Measurements from ENCODE around the gene PRDX3.
A peak's percentile ranks its signal among the peaks of the same experiment; 100 is the strongest.

PRDX3 gene

DNA sequence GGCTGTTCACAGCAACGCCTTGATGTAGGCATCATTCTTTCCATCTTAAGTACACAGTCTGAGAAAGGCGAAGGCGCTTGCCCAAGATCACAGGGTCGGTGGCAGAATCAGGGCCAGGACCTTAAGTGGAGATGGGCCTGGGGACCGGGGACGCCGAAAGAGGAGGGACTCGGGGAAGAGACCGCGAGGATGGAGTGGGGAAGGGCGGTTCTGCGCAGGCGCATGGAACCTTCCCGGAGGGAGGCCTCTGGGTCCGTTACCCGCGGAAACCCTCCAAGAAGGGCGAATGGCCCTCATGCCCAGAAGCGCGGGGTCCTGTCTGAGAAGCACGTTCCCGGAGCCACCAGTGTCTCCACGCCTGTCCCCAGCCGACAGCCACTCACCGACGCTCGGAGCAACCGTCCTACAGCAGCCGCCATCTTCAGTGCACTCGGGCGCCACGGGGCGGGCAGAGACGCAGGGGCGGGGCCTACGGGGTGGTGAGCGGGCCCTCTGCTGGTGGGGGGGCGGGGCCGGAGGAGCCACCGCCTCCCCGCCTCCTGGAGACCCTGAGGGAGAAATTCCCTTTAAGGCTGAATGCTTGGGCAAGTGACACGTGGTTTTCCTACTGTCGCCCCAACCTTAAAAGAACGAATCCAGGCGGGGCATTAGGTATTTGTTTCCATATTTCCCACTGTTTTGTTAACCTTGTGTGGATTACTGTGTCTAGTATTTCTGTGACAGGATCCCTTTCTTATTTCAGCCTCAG, at the start of gene PRDX3:
Gene PRDX3 (minus strand): TSS at position 441 of the 748 bp plus-strand sequence. CDS start 22 bp downstream, at position 419.
- H3K4me1 ChIP-seq (ENCODE audit: control insufficient read depth, insufficient read depth, low read length): peaks cover 3% of the 10 kb centered on the region
- peak within 1 kb of the TSS; percentile 82 for H3K9ac ChIP-seq (ENCODE audit: low read length)
- peak within 1 kb of the TSS; percentile 96 for H3K4me3 ChIP-seq (ENCODE audit: low read length)
- no peaks in the 10 kb centered on the region for H3K27me3 ChIP-seq (ENCODE audit: control insufficient read depth, insufficient read depth, low read length)
- peak within 1 kb of the TSS; percentile 96 for H3K27ac ChIP-seq (ENCODE audit: low read depth, low read length)
- no peaks in the 10 kb centered on the region for H3K36me3 ChIP-seq (ENCODE audit: control insufficient read depth, insufficient read depth, low read length)

DNA sequence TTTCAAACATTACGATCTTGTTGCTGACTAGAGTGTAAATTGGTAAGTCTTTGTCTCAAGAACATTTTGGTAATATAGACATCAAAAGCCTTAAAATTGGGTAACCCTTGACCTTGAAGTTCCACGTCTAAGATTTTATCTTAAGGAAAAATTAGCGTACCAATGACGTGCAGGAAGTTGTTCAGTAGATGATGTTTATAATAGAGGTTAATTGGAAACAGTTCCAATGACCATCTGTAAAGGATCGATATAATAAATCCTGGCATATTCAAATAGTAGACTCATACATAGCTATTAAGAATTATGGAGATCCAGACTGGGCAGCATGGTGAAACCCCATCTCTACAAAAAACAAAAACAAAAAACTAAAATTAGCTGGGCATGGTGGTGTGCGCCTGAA, 49.2 kb upstream of the PRDX3 start:
- H3K9ac ChIP-seq (ENCODE audit: low read length): no peak overlapping the region
- no peak overlapping the region for H3K27ac ChIP-seq (ENCODE audit: low read depth, low read length)
- peaks cover 6% of the 10 kb centered on the region for H3K4me1 ChIP-seq (ENCODE audit: control insufficient read depth, insufficient read depth, low read length)
- no peaks in the 10 kb centered on the region for H3K36me3 ChIP-seq (ENCODE audit: control insufficient read depth, insufficient read depth, low read length)
- H3K4me3 ChIP-seq (ENCODE audit: low read length): no peak overlapping the region
- no peaks in the 10 kb centered on the region for H3K27me3 ChIP-seq (ENCODE audit: control insufficient read depth, insufficient read depth, low read length)

DNA sequence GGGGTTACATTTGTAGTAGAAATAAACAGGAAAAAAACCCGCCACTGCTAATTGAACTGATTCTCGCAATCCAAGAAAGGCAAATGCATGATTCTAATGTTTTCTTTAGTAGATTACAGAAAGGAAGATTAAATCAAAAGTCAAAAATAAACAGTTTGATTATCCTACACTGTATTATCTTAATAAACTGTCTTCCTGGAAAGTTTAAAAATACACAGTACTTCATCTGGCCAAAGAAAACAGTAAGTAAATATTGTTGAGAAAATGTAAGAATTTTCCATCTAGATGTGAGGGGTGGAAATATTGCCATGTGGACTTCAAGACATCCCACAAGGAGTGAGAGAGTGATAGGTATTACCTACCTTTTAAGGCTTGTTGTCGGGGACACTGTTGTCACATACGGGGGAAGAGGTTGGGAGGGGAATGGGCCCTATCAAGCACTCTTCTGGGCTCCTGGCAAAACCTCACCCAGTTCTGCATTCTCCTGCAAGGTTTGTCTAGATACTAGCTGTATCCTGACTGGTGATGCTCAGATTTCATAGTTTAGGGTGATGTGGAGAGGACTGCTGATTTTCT, 46.6 kb upstream of the PRDX3 start:
- H3K36me3 ChIP-seq (ENCODE audit: control insufficient read depth, insufficient read depth, low read length): no peaks in the 10 kb centered on the region
- H3K27ac ChIP-seq (ENCODE audit: low read depth, low read length): no peak overlapping the region
- H3K4me3 ChIP-seq (ENCODE audit: low read length): no peak overlapping the region
- no peak overlapping the region for H3K9ac ChIP-seq (ENCODE audit: low read length)
- peaks cover 15% of the 10 kb centered on the region for H3K4me1 ChIP-seq (ENCODE audit: control insufficient read depth, insufficient read depth, low read length)
- H3K27me3 ChIP-seq (ENCODE audit: control insufficient read depth, insufficient read depth, low read length): no peaks in the 10 kb centered on the region

DNA sequence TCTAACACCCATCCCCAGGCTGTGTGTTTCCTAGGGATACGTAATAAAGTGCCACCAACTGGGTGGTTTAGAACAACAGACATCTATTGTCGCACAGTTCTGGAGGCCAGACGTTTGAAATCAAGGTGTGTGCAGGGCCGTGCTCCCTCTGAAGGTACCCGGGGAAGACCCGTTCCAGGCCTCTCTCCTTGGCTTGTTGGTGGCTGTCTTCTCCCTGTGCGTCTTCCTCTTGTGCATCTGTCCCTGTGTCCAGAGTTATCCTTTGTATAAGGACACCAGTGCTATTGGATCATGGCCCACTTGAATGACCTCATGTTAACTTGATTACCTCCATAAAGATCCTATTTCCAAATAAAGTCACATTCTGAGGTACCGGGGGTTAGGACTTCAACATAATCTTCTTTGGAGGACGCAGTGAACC, 44.4 kb upstream of the PRDX3 start:
- no peak overlapping the region for H3K9ac ChIP-seq (ENCODE audit: low read length)
- H3K27ac ChIP-seq (ENCODE audit: low read depth, low read length): peak overlapping the region; percentile 64

DNA sequence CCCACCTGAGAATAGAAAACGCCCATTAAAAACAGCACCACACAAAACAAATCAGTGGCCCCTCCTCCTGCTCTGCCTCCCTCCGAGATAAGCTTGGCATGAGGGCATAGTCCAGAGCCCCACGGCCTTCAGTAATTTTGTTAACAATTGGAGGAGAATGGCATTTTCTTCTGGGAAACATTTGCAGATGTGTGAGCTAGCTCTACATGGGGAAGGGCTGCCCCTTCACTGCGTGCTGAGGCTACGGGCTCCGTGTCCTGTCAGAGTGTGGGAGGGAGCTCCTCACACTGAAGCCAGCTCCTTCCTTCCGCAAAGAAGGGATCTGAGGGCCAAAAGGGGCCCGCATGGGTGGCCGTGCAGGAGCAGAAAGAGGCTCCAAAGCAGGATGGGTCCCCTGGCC, 43.9 kb upstream of the PRDX3 start:
- Histone ChIP-seq H3K27ac (ENCODE audit: low read depth, low read length) (peak overlapping the region; percentile 64), H3K4me3 (ENCODE audit: low read length) (peak overlapping the region; percentile 22), H3K36me3 (ENCODE audit: control insufficient read depth, insufficient read depth, low read length) (no peaks in the 10 kb centered on the region), H3K4me1 (ENCODE audit: control insufficient read depth, insufficient read depth, low read length) (peaks cover 15% of the 10 kb centered on the region), H3K27me3 (ENCODE audit: control insufficient read depth, insufficient read depth, low read length) (no peaks in the 10 kb centered on the region), H3K9ac (ENCODE audit: low read length) (no peak overlapping the region)

More for the DNA sequence above, 44.4 kb upstream of the PRDX3 start:
- Histone ChIP-seq H3K4me1 (ENCODE audit: control insufficient read depth, insufficient read depth, low read length) (peaks cover 15% of the 10 kb centered on the region), H3K36me3 (ENCODE audit: control insufficient read depth, insufficient read depth, low read length) (no peaks in the 10 kb centered on the region), H3K27me3 (ENCODE audit: control insufficient read depth, insufficient read depth, low read length) (no peaks in the 10 kb centered on the region), H3K4me3 (ENCODE audit: low read length) (peak overlapping the region; percentile 22)

DNA sequence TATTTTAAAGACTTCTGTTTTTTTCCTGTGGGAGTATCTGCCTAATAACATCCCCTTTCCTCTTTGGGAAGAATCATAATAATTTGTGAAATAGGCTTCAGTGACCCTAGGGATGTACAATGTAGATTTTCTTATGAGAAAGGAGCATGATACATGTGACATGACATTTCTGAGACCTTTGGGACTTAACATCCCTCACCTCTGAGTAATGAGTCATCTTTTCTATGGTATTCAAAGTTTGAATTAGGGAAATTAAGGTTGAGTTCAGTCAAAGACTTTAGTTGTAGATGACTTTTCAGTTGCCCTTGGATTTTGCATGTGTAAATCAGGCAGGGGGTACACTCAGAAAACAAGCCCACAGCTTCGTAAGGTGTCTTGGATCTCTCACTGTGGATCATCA, 43.1 kb upstream of the PRDX3 start:
- Histone ChIP-seq H3K36me3 (ENCODE audit: control insufficient read depth, insufficient read depth, low read length) (no peaks in the 10 kb centered on the region), H3K27me3 (ENCODE audit: control insufficient read depth, insufficient read depth, low read length) (no peaks in the 10 kb centered on the region), H3K27ac (ENCODE audit: low read depth, low read length) (no peak overlapping the region), H3K4me1 (ENCODE audit: control insufficient read depth, insufficient read depth, low read length) (peaks cover 19% of the 10 kb centered on the region), H3K9ac (ENCODE audit: low read length) (no peak overlapping the region), H3K4me3 (ENCODE audit: low read length) (no peak overlapping the region)

DNA sequence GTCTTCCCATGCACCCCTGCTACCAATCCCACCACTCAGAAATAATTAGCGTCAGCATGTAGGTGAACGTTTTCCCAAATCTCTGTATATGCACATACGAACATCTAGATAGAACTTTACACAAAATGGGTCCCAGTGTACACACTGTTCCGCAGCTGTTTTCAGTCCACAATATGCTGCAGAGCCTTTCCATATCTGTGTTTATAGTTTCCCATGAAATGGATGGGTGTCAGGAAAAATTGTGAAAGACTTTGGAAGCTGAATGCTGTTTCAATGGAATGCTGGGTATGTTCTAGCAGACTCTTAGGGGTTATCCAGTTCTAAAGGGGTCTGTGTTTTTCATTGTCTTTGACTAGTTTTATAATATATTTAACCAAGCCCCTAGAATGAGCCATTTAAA, 42.6 kb upstream of the PRDX3 start:
- Histone ChIP-seq H3K36me3 (ENCODE audit: control insufficient read depth, insufficient read depth, low read length) (no peaks in the 10 kb centered on the region), H3K4me3 (ENCODE audit: low read length) (no peak overlapping the region), H3K4me1 (ENCODE audit: control insufficient read depth, insufficient read depth, low read length) (peaks cover 19% of the 10 kb centered on the region), H3K9ac (ENCODE audit: low read length) (no peak overlapping the region), H3K27ac (ENCODE audit: low read depth, low read length) (no peak overlapping the region), H3K27me3 (ENCODE audit: control insufficient read depth, insufficient read depth, low read length) (no peaks in the 10 kb centered on the region)

DNA sequence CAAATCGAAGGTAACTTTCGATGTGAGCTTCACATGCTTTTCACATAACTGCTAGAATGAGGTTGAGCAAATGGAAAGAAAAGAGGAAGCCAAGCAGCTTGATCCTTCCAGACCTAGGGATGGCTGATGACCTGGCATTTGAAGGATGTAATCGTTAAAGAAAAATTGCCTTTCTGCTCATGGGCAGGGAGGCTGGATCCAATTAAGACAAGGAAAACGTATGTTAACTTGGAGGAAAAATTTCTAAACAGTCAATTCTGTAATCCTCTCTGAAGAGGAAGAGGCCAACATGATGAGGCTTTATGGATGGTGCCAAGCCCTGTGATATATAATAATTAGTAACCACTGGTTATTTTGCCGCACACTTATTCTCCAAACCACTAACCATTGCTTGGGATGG, 41.3 kb upstream of the PRDX3 start:
- H3K4me3 ChIP-seq (ENCODE audit: low read length): no peak overlapping the region
- H3K36me3 ChIP-seq (ENCODE audit: control insufficient read depth, insufficient read depth, low read length): no peaks in the 10 kb centered on the region
- H3K27me3 ChIP-seq (ENCODE audit: control insufficient read depth, insufficient read depth, low read length): no peaks in the 10 kb centered on the region
- H3K9ac ChIP-seq (ENCODE audit: low read length): no peak overlapping the region
- no peak overlapping the region for H3K27ac ChIP-seq (ENCODE audit: low read depth, low read length)
- H3K4me1 ChIP-seq (ENCODE audit: control insufficient read depth, insufficient read depth, low read length): peaks cover 19% of the 10 kb centered on the region

DNA sequence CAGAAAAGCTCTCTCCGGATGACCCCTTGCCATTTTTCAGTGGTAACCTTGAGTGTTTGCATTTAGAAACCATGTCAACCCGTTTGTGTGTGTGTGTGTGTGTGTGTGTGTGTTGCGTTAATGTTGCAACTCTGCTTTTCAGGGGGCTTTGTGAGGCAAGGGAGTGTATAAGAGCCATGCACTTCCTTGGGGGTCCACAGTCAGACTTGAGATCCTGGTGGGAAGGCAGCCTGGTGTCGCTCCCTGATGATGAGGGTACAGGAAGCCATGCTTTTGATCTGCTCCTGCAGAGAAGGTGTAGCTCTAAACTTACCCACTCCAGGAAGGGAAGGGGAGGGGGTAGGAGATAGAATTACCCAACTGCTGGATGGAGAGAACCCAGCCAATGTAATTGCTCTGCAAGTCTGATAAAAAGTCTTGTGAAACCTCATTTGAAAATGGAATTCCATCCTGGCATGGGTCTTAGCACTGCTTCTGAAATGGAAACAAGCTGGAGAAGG, 39.4 kb upstream of the PRDX3 start:
- Histone ChIP-seq H3K27me3 (ENCODE audit: control insufficient read depth, insufficient read depth, low read length) (no peaks in the 10 kb centered on the region), H3K27ac (ENCODE audit: low read depth, low read length) (no peak overlapping the region), H3K9ac (ENCODE audit: low read length) (no peak overlapping the region), H3K4me3 (ENCODE audit: low read length) (no peak overlapping the region), H3K36me3 (ENCODE audit: control insufficient read depth, insufficient read depth, low read length) (no peaks in the 10 kb centered on the region), H3K4me1 (ENCODE audit: control insufficient read depth, insufficient read depth, low read length) (peaks cover 16% of the 10 kb centered on the region)

DNA sequence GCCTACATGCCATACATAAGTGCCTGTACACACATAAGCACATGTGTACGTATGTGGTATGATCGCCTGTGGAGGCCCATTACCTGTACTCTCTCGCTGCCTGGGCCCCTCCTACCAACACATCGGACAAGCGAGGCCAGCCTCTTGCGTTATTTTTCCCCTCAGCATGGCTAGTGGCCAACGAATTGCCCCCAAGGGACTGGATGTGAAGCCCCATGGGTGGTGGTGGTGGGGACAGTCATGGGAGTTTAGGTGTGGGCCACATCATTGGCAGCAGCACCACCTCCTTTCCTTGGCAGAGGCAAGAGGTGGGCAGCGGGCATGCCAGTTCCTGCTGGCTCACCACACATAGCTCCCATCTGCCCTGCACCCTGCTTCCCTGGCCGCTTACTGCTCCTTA, 38.8 kb upstream of the PRDX3 start:
- H3K4me3 ChIP-seq (ENCODE audit: low read length): no peak overlapping the region
- H3K27me3 ChIP-seq (ENCODE audit: control insufficient read depth, insufficient read depth, low read length): no peaks in the 10 kb centered on the region
- H3K4me1 ChIP-seq (ENCODE audit: control insufficient read depth, insufficient read depth, low read length): peaks cover 15% of the 10 kb centered on the region
- H3K36me3 ChIP-seq (ENCODE audit: control insufficient read depth, insufficient read depth, low read length): no peaks in the 10 kb centered on the region
- no peak overlapping the region for H3K9ac ChIP-seq (ENCODE audit: low read length)
- H3K27ac ChIP-seq (ENCODE audit: low read depth, low read length): no peak overlapping the region

DNA sequence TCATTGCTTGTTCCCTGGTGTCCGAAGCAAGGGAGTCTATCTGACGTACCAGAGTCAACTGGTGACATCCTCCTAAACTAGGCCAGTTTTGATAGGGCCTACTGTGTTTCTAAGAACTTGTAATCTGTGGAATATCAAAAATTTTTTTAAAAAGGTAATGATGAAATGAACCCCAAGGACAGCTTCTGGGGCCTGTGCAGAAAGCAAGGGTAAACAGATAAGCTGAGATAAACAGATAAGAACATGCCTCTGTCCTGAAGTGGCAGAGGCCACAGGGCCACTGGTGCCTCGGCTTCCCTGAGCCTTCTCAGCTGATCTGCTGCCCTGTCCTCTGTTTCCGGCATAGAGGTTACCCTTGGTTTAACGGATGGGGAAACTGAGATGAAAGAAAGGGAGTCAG, 37.5 kb upstream of the PRDX3 start:
- H3K27ac ChIP-seq (ENCODE audit: low read depth, low read length): no peak overlapping the region
- H3K36me3 ChIP-seq (ENCODE audit: control insufficient read depth, insufficient read depth, low read length): no peaks in the 10 kb centered on the region
- H3K4me3 ChIP-seq (ENCODE audit: low read length): no peak overlapping the region
- peaks cover 20% of the 10 kb centered on the region for H3K4me1 ChIP-seq (ENCODE audit: control insufficient read depth, insufficient read depth, low read length)
- no peaks in the 10 kb centered on the region for H3K27me3 ChIP-seq (ENCODE audit: control insufficient read depth, insufficient read depth, low read length)
- no peak overlapping the region for H3K9ac ChIP-seq (ENCODE audit: low read length)

DNA sequence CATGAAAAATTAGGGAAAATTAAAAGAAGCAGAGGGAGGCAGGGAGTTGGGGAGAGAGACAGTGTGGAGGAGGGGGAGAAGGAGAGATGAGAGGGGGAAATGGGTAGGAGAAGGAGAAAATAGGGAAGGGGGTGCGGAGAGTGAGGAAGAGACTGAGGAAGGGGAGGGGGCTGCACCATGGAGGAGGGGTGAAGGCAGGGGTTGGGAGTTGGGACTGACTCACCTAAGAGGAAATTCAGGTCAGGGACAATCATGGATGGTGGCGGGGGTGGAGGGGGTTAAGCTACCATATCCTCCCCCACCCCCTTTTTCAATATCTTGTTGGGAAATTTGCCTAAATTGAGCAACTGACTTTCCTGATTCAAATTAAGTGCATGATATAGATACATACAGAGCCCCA, 36.8 kb upstream of the PRDX3 start:
- Histone ChIP-seq H3K27me3 (ENCODE audit: control insufficient read depth, insufficient read depth, low read length) (no peaks in the 10 kb centered on the region), H3K9ac (ENCODE audit: low read length) (no peak overlapping the region), H3K36me3 (ENCODE audit: control insufficient read depth, insufficient read depth, low read length) (no peaks in the 10 kb centered on the region), H3K4me3 (ENCODE audit: low read length) (no peak overlapping the region), H3K4me1 (ENCODE audit: control insufficient read depth, insufficient read depth, low read length) (peaks cover 24% of the 10 kb centered on the region), H3K27ac (ENCODE audit: low read depth, low read length) (no peak overlapping the region)
